Measurements from ENCODE around the gene LAMA2.

The LAMA2 gene

GRCh38 chr6:129206821-129207220 is 323.9 kb downstream of the LAMA2 start:
- no peak for DNase-seq (ENCODE audit: low read depth)
- no peak overlapping the region for H3K4me3 ChIP-seq (ENCODE audit: low read depth, low read length)
- TF ChIP-seq MYC (IDR thresholded peaks at IDR 0.05; ENCODE audit: low read depth, low read length) (no peak), MAX (IDR thresholded peaks at IDR 0.05; ENCODE audit: low read depth, low read length) (no peak), POLR2A (IDR thresholded peaks at IDR 0.05; ENCODE audit: extremely low read depth, insufficient read length) (no peak)

GRCh38 chr6:129207832-129208231 is 324.9 kb downstream of the LAMA2 start:
- no peak overlapping the region for H3K4me3 ChIP-seq (ENCODE audit: low read depth, low read length)
- no peak for DNase-seq (ENCODE audit: low read depth)
- no peak for TF ChIP-seq CTCF (IDR thresholded peaks at IDR 0.05; ENCODE audit: low read depth, low read length)
- no peak for TF ChIP-seq POLR2A (IDR thresholded peaks at IDR 0.05; ENCODE audit: extremely low read depth, insufficient read length)
- TF ChIP-seq MYC (IDR thresholded peaks at IDR 0.05; ENCODE audit: low read depth, low read length): no peak
- TF ChIP-seq MAX (IDR thresholded peaks at IDR 0.05; ENCODE audit: low read depth, low read length): no peak

- no peak for DNase-seq (ENCODE audit: low read depth)
- H3K4me3 ChIP-seq (ENCODE audit: low read depth, low read length): no peak overlapping the region
- TF ChIP-seq CTCF (IDR thresholded peaks at IDR 0.05; ENCODE audit: low read depth, low read length): no peak
Observed at GRCh38 chr6:129208415-129209034, 325.6 kb downstream of the LAMA2 start.

GRCh38 chr6:129209355-129209754 is 326.4 kb downstream of the LAMA2 start:
- no peak overlapping the region for H3K4me3 ChIP-seq (ENCODE audit: low read depth, low read length)
- TF ChIP-seq MYC (IDR thresholded peaks at IDR 0.05; ENCODE audit: low read depth, low read length): no peak
- no peak for TF ChIP-seq POLR2A (IDR thresholded peaks at IDR 0.05; ENCODE audit: extremely low read depth, insufficient read length)
- no peak for TF ChIP-seq MAX (IDR thresholded peaks at IDR 0.05; ENCODE audit: low read depth, low read length)
- TF ChIP-seq CTCF (IDR thresholded peaks at IDR 0.05; ENCODE audit: low read depth, low read length): no peak
- DNase-seq (ENCODE audit: low read depth): no peak

- no peak for DNase-seq (ENCODE audit: low read depth)
- no peak overlapping the region for H3K4me3 ChIP-seq (ENCODE audit: low read depth, low read length)
- TF ChIP-seq MYC (IDR thresholded peaks at IDR 0.05; ENCODE audit: low read depth, low read length) (no peak), POLR2A (IDR thresholded peaks at IDR 0.05; ENCODE audit: extremely low read depth, insufficient read length) (no peak), CTCF (IDR thresholded peaks at IDR 0.05; ENCODE audit: low read depth, low read length) (no peak), MAX (IDR thresholded peaks at IDR 0.05; ENCODE audit: low read depth, low read length) (no peak)
Observed at GRCh38 chr6:129210684-129211083, 327.7 kb downstream of the LAMA2 start.

- H3K4me3 ChIP-seq (ENCODE audit: low read depth, low read length): no peak overlapping the region
- TF ChIP-seq CTCF (IDR thresholded peaks at IDR 0.05; ENCODE audit: low read depth, low read length): no peak
- TF ChIP-seq MYC (IDR thresholded peaks at IDR 0.05; ENCODE audit: low read depth, low read length): no peak
- no peak for TF ChIP-seq MAX (IDR thresholded peaks at IDR 0.05; ENCODE audit: low read depth, low read length)
- no peak for TF ChIP-seq POLR2A (IDR thresholded peaks at IDR 0.05; ENCODE audit: extremely low read depth, insufficient read length)
- DNase-seq (ENCODE audit: low read depth): no peak
Observed at GRCh38 chr6:129211626-129212025, 328.7 kb downstream of the LAMA2 start.

All from NB4 (cell line).